GM12878 (cell line): Measurements from ENCODE around the gene CLDN19.

Experiments used
- CTCF ChIP-seq, 3 experiments: IDR thresholded peaks in 2 of 3; conservative IDR thresholded peaks in 1 of 3; 2 replicates each; pipeline ENCODE4 v1.5.1; 2011; ENCODE audit warnings: low read depth in 3 of 3, low read length in 3 of 3, mild to moderate bottlenecking in 3 of 3, control low read depth in 2 of 3, moderate library complexity in 2 of 3, inconsistent platforms in 1 of 3, mixed read lengths in 1 of 3; ENCODE audit not compliant: control insufficient read depth in 2 of 3, insufficient read depth in 1 of 3; ENCODE audit errors: extremely low read depth in 1 of 3
- EZH2 ChIP-seq: IDR thresholded peaks from 2 replicates; pipeline ENCODE4 v1.6.1; 2012; ENCODE audit warnings: low read depth, mild to moderate bottlenecking, control low read depth, inconsistent platforms, low read length, borderline replicate concordance; ENCODE audit not compliant: control insufficient read depth
- HCFC1 ChIP-seq: fragments of 150-350 bp; IDR thresholded peaks from 2 replicates; pipeline ENCODE4 v1.6.1; 2014; ENCODE audit warnings: low read length
- HDGF ChIP-seq: fragments of 450-650 bp; IDR thresholded peaks from 2 replicates; pipeline ENCODE4 v1.6.1; 2016; ENCODE audit warnings: antibody characterized with exemption
- NFIC ChIP-seq: IDR thresholded peaks from 2 replicates; pipeline ENCODE4 v1.6.1; 2012; ENCODE audit warnings: low read depth, mild to moderate bottlenecking, inconsistent platforms, low read length, moderate library complexity
- POLR2A ChIP-seq: IDR thresholded peaks from 2 replicates; pipeline ENCODE4 v1.6.1; 2011; ENCODE audit warnings: low read depth, mild to moderate bottlenecking, low read length
- POLR2AphosphoS5 ChIP-seq: IDR thresholded peaks from 2 replicates; pipeline ENCODE4 v1.6.1; 2011; ENCODE audit warnings: mild to moderate bottlenecking, low read length, inconsistent platforms
- SIN3A ChIP-seq: IDR thresholded peaks from 2 replicates; pipeline ENCODE4 v1.6.1; 2012; ENCODE audit warnings: low read depth, low read length, improper control_type of control experiment
- USF1 ChIP-seq: IDR thresholded peaks from 2 replicates; pipeline ENCODE4 v1.6.1; 2011; ENCODE audit warnings: borderline replicate concordance, low read depth, mild to moderate bottlenecking, moderate library complexity, mixed read lengths, low read length; ENCODE audit not compliant: insufficient read depth; ENCODE audit errors: extremely low read length
- ZNF274 ChIP-seq: IDR thresholded peaks from one replicate; pipeline ENCODE4 v1.8.0; 2011; ENCODE audit not compliant: insufficient read length, insufficient read depth
- TF ChIP-seq, protein P1 (sequence below): fragments of 450-650 bp; formaldehyde crosslinking; IDR thresholded peaks from 2 replicates; pipeline ENCODE4 v1.5.0; 2022; ENCODE audit warnings: mild to moderate bottlenecking, missing genetic modification characterization

GRCh38 chr1:42761567-42761966 is 21.5 kb upstream of the CLDN19 start:
- TF ChIP-seq SIN3A (no peak), USF1 (no peak), POLR2AphosphoS5 (no peak), ZNF274 (no peak), NFIC (no peak), POLR2A (no peak), CTCF (IDR thresholded peaks at IDR 0.05 in 2 of 3, conservative IDR thresholded peaks at IDR 0.05 in 1 of 3; ENCODE audit: control insufficient read depth in 2 of 3, extremely low read depth in 1 of 3, insufficient read depth in 1 of 3, low read depth in 3 of 3, low read length in 3 of 3) (no peak), HCFC1 (no peak), EZH2 (no peak), HDGF (no peak)
- TF ChIP-seq, protein P1, sequence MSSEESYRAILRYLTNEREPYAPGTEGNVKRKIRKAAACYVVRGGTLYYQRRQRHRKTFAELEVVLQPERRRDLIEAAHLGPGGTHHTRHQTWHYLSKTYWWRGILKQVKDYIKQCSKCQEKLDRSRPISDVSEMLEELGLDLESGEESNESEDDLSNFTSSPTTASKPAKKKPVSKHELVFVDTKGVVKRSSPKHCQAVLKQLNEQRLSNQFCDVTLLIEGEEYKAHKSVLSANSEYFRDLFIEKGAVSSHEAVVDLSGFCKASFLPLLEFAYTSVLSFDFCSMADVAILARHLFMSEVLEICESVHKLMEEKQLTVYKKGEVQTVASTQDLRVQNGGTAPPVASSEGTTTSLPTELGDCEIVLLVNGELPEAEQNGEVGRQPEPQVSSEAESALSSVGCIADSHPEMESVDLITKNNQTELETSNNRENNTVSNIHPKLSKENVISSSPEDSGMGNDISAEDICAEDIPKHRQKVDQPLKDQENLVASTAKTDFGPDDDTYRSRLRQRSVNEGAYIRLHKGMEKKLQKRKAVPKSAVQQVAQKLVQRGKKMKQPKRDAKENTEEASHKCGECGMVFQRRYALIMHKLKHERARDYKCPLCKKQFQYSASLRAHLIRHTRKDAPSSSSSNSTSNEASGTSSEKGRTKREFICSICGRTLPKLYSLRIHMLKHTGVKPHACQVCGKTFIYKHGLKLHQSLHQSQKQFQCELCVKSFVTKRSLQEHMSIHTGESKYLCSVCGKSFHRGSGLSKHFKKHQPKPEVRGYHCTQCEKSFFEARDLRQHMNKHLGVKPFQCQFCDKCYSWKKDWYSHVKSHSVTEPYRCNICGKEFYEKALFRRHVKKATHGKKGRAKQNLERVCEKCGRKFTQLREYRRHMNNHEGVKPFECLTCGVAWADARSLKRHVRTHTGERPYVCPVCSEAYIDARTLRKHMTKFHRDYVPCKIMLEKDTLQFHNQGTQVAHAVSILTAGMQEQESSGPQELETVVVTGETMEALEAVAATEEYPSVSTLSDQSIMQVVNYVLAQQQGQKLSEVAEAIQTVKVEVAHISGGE (CRISPR knock-in tag), result no peak
